Measurements from ENCODE around the gene CCDC87.

The CCDC87 gene

GRCh38 chr11:66568124-66568916 is 24.5 kb downstream of the CCDC87 start, which contains the start of gene CTSF:
Gene CTSF (minus strand): TSS chr11:66568606. CDS start chr11:66568486, 120 bp downstream.
- Histone ChIP-seq H3K36me3 (ENCODE audit: low read length) (no peaks in the 10 kb centered on the region), H3K4me2 (ENCODE audit: low read depth, low read length, poor library complexity, severe bottlenecking) (no peak within 1 kb of the TSS), H3K9me2 (replicated peaks; ENCODE audit: insufficient read depth, low read length) (no peaks in the 10 kb centered on the region), H3F3A (ENCODE audit: insufficient read depth) (no peaks in the 10 kb centered on the region), H3K9me3 (ENCODE audit: insufficient read depth, low read length) (no peaks in the 10 kb centered on the region), H2AFZ (ENCODE audit: low read depth, low read length, severe bottlenecking) (no peak within 1 kb of the TSS), H3K79me2 (ENCODE audit: insufficient read depth, low read length) (no peaks in the 10 kb centered on the region), H3K27me3 (ENCODE audit: low read length) (no peaks in the 10 kb centered on the region), H3K27ac (ENCODE audit: low read depth, low read length) (no peak within 1 kb of the TSS), H4K20me1 (ENCODE audit: low read depth, low read length) (no peaks in the 10 kb centered on the region), H3K4me3 (ENCODE audit: insufficient read depth, low read length, poor library complexity, severe bottlenecking) (no peak within 1 kb of the TSS), H3K9ac (ENCODE audit: low read length) (no peak within 1 kb of the TSS)
- TF ChIP-seq CTCF (IDR thresholded peaks at IDR 0.05; ENCODE audit: insufficient read depth, low read length, poor library complexity, severe bottlenecking) (no peak), EZH2phosphoT487 (conservative IDR thresholded peaks at IDR 0.05; ENCODE audit: low read length) (no peak)

GRCh38 chr11:66567787-66568123 is 25.1 kb downstream of the CCDC87 start:
- no peak overlapping the region for H3K9ac ChIP-seq (ENCODE audit: low read length)
- no peaks in the 10 kb centered on the region for H3K36me3 ChIP-seq (ENCODE audit: low read length)
- H3K9me2 ChIP-seq (replicated peaks; ENCODE audit: insufficient read depth, low read length) = no peaks in the 10 kb centered on the region
- H2AFZ ChIP-seq (ENCODE audit: low read depth, low read length, severe bottlenecking) = no peak overlapping the region
- no peaks in the 10 kb centered on the region for H3K27me3 ChIP-seq (ENCODE audit: low read length)
- no peak overlapping the region for H3K27ac ChIP-seq (ENCODE audit: low read depth, low read length)
- no peaks in the 10 kb centered on the region for H3K79me2 ChIP-seq (ENCODE audit: insufficient read depth, low read length)
- no peaks in the 10 kb centered on the region for H4K20me1 ChIP-seq (ENCODE audit: low read depth, low read length)
- TF ChIP-seq CTCF (IDR thresholded peaks at IDR 0.05; ENCODE audit: insufficient read depth, low read length, poor library complexity, severe bottlenecking) (no peak), EZH2phosphoT487 (conservative IDR thresholded peaks at IDR 0.05; ENCODE audit: low read length) (no peak)
- H3F3A ChIP-seq (ENCODE audit: insufficient read depth) = no peaks in the 10 kb centered on the region
- H3K4me3 ChIP-seq (ENCODE audit: insufficient read depth, low read length, poor library complexity, severe bottlenecking) = no peak overlapping the region
- H3K9me3 ChIP-seq (ENCODE audit: insufficient read depth, low read length) = no peaks in the 10 kb centered on the region
- H3K4me2 ChIP-seq (ENCODE audit: low read depth, low read length, poor library complexity, severe bottlenecking) = no peak overlapping the region

GRCh38 chr11:66566221-66566620 is 26.6 kb downstream of the CCDC87 start:
- no peak overlapping the region for H3K4me3 ChIP-seq (ENCODE audit: insufficient read depth, low read length, poor library complexity, severe bottlenecking)
- no peaks in the 10 kb centered on the region for H3K27me3 ChIP-seq (ENCODE audit: low read length)
- H3F3A ChIP-seq (ENCODE audit: insufficient read depth) = no peaks in the 10 kb centered on the region
- TF ChIP-seq CTCF (IDR thresholded peaks at IDR 0.05; ENCODE audit: insufficient read depth, low read length, poor library complexity, severe bottlenecking) (no peak), EZH2phosphoT487 (conservative IDR thresholded peaks at IDR 0.05; ENCODE audit: low read length) (no peak)
- H3K4me2 ChIP-seq (ENCODE audit: low read depth, low read length, poor library complexity, severe bottlenecking) = no peak overlapping the region
- H3K79me2 ChIP-seq (ENCODE audit: insufficient read depth, low read length) = no peaks in the 10 kb centered on the region
- no peaks in the 10 kb centered on the region for H3K9me3 ChIP-seq (ENCODE audit: insufficient read depth, low read length)
- no peaks in the 10 kb centered on the region for H4K20me1 ChIP-seq (ENCODE audit: low read depth, low read length)
- H3K27ac ChIP-seq (ENCODE audit: low read depth, low read length) = no peak overlapping the region
- no peak overlapping the region for H2AFZ ChIP-seq (ENCODE audit: low read depth, low read length, severe bottlenecking)
- no peaks in the 10 kb centered on the region for H3K36me3 ChIP-seq (ENCODE audit: low read length)
- H3K9ac ChIP-seq (ENCODE audit: low read length) = no peak overlapping the region
- no peaks in the 10 kb centered on the region for H3K9me2 ChIP-seq (replicated peaks; ENCODE audit: insufficient read depth, low read length)
